D341Med (cell line): ENCODE measurements around the gene EGLN3.

Experiments
- DNase-seq: peaks from one replicate; pipeline ENCODE4 v3.0.0; 2012; ENCODE audit warnings: low spot score

The EGLN3 gene

DNA sequence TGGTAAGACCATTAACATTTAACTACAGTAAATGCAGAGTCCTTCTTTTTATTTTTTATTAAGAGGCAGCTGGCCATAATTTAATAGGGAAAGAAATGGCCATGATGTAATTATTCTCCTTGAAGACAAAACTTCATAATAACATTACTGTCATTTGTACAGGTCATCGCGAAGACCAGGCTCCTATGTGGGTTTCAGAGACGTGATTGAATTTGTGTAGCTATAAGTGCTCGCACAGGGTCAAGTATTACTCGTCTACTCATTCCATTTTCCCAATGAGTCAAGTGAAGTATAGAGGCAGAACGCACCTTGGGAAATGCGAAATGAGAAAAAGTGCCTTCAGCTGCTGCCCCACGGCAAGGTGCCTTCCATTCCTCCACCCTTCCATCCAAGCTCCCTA is 40.4 kb downstream of the EGLN3 start:
- no peak for DNase-seq

DNA sequence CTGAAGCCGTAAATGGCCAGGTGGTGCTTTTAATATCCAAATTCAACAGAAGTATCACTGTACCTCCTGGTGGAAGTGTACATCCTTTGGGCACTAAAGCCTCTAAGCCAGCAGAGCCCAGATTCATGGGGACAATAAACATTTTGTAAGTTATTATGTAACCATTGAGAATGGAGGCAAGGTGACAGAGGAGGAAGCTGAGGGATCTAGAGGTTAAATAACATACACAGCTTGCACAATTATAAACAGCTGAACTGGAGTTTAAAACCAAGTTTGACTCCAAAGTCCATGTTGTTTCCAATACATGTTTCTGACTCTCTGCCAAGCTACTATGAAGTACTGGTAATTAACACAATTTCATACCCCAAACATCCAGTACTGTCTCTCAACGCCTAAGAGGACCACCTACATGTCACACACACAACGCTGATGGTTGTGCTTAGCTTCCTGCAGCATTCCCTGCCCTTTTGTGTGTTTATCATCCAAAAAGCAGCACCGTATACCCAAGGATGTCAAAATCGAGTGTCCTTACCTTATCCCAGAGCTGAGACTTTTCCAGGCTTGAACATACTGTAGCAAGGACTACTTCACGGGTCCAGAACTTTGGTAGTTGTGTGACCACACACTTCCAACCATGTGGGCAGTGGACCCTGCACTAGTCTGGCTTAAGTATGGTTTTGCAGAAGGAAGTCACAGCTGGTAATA is 41.3 kb downstream of the EGLN3 start:
- no peak for DNase-seq

DNA sequence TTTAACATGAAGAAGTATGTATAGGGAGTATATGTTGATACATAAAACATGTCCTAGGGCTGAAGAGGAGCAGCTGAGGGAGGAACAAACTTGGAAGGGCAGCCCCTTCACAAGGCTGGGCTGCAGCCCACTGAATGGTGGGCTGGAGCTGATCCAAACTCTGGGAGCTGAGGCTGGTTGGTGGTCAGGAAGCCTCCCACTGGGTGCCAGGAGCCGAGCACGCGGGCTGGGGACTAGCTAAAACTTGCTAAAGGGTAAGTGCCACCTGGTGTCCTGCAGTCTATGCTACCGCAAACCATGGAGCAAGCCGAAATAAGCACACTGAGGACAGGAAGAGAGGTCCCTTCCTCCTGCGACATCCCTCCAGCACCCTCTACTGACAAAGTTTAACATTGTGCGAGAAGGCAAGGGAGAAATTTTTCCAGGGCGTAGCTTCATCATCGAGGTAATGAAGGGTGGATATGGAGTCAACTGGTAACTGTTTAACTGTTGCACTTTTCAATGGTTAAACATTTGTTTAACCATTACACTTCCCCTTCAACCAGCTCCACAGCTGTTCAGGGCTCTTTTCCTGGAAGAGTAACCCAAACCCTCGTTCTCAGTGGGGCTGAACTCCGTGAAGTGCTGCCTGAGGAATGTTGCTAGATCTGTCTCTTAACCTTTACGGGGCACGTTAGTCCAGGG is 42.2 kb downstream of the EGLN3 start:
- DNase-seq = no peak

DNA sequence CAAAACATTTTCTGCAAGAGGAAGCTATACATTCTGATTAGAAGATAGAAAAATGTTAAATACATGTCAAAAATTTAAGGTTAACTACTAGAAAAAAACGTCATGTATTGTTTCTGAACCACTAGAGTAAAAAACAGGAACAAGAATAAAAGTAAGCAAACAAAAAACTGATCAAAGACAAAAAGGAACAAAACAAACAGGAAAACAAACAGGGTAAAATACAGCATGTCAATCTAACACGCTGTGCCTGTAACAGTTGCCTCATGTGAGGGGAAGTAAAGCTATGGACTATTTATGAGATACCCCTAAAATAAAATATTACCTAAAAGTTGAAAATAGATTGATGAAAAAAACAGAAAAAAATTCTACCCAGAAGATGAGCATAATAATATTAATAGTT is 43.9 kb downstream of the EGLN3 start:
- no peak for DNase-seq

DNA sequence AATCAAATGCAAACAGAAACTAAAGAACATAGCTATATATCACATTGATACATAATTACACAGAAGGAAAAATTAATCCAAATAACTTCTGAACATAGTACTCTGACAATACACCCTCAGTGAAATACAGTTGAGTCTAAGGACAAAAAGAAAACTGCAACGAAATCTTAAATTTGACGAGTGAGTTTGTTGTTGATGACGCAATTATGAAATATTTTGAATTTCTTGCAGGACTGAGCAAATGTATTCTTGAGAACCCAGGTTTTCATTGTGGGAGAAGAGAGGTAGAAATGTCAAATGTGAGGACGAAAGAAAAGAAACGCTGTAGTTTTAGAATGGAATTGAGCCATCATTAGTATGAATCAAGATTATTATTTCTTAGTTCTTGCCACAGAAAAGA is 46.3 kb downstream of the EGLN3 start:
- DNase-seq = no peak

DNA sequence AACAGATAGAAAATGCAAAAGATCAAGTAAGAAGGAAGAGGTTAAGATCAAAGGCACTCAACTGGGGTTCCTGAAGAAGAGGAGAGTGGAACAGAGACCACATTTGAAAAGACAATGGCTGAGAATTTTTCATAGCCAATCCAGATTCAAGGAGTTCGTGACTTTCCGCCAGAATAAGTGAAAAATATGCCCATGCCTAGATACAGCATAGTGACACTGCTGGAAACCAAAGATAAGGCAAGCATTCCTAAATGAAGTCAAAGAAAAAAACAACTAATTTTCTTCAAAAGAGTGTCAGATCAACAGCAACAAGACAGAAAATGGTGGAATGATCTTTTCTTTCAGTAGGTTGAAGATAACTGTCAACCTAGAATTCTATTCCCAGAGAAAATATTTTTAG is 47.5 kb downstream of the EGLN3 start:
- no peak for DNase-seq

DNA sequence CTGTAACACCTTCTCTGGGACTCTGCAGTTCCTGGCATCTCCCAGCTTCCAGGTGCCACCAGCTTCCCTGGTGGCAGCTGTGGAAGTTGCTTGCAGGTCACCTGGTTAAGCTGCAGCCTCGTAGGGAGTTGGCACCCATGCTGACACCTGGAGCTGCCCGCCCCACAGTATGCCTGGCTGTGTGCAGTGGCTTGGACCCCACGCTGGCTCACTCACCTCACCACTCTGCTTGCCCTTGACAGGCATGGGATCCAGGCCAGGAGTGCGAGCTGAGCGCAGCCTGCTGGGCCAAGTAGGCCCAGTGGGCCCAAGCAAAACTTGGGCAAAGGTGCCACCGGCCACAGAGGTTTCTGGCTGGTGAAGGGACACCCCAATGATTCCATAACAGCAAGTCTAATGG is 48.5 kb downstream of the EGLN3 start:
- DNase-seq = no peak

DNA sequence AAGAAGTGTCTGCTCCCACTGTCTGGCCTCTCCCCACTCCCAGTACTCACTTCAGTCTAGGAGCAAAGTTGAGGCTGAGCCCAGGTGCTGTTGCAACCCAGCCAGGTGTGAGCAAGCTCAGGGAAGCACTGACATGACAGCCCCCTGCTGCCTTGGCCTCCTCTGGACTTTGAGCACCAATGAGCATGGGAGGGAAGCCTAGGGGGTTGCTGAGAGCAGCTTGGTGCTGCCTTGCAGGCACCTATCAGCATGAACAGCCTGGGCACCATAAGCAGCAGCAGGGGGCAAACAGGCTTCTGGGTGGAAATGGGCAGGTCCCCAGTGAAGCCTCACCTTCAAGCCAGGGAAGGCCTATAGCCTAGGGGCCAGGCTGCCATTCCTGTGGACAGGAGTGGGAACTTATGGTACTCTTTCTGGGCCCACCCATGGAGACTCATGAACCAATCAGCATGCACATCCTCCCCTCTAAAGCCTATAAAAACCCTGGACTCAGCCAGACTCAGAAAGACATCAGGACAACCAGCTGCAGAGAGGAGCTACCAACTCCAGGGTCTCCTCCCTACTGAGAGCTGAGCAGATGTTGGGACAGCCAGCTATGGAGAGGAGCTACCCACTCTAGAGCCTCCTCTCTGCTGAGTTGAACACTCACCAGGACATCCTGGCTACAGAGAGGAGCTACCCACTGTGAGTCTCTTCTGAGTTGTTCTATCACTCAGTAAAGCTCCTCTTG is 49.3 kb downstream of the EGLN3 start:
- no peak for DNase-seq

DNA sequence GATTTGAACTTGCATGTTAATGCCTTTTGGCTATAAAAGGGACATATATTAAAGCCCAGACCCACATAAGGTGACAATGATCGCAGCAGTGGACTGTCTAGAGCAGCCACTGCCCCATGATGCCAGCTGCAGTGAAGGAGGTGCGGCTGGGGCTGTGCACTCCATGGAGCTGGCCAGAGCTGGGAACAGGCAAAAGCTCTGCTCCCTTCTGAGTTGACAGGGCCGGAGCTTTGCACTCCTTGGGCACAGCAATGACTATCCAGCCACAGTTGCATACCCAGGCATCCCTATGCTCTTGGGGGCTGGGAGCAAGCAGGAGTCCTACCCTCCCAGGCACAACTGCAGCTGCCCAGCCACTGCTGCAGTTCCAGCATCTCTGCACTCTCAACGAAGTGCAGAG is 50.2 kb downstream of the EGLN3 start:
- DNase-seq = no peak

DNA sequence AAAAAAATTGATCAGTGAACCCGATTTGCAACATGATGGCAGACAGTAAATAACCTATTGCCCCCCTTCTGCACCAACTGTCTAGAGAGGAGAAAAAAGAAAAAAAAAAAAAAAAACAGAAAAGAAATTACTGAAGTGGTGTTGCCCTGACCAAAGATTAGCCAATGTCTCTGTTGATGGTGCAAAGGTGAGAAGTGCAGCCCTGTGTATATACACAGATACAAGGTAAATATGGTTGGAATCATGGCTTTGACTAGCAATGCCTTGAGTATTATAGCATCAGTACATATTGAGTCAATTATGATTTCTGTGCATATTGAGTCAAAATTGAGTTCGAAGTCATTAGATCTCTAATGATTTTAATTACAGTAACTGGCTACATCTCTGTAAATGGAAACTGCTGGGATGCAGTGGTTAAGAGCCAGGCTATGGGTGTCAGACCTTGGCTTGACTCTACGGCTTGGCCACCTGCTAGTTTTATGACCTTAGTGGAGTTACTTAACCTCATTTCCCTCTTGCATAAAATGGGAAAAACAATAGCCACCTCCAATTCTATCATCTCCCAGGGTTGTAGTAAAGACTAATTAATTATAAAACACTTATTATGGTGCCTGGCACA is 51.0 kb downstream of the EGLN3 start:
- DNase-seq = no peak

DNA sequence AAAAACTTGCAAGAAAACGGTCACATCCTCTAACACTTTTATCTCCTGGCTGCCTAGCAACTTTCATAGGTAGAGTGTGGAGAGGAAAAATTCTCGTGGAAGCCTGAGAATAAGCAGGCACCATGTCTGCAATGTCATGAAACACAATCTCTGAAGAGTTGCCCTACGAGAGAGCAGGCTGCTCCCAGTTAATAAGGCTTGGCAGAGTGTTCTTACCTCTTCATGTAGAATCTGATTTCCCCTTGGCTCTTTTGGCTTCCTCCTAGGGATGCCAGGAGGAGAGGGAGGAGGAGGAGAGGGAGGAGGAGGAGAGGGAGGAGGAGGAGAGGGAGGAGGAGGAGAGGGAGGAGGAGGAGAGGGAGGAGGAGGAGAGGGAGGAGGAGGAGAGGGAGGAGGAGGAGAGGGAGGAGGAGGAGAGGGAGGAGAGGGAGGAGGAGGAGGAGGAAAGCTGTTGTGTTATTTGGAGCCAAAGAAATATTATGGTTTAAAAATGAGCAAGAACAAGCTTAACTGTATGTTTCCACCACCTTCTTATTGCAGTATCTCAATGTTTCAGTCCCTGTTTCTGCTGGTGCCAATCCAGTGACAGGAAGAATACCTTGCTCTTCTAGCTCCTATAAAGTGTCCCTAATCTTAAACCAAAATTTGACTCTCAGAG is 52.9 kb downstream of the EGLN3 start:
- no peak for DNase-seq

DNA sequence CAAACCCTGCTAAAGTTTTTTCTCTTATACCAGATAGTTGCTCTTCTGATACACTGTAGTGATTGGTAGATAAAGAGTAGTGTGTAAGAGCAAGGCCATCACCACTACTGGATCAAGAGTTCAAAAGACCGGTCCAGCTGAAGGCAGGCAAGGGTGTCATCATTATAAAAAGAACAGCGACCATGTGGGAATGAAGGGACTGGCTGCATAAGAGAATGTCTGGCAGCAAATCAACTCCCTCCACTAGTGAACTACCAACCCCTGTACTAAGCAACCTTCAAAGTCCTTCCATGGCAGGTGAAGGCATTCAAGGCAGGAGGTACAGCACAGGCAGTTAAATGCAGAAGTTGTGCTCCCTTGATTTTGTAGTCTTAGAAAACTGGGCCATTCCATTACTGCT is 53.5 kb downstream of the EGLN3 start:
- DNase-seq = no peak

DNA sequence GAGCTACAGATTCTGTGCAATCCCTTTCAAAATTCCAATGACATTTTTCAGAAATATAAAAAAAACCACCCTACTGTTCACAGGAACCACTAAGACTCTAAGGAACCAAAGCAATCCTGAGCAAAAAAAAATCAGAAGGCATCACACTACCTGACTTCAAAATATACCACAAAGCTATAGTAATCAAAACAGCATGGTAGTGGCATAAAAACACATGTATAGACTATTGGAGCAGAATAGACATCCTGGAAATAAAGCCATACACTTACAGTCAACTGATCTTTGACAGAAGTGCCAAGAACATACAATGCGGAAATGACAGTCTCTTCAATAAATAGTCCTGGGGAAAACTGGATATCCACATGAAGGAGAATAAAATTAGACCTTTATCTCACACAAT is 56.5 kb downstream of the EGLN3 start:
- DNase-seq = no peak

DNA sequence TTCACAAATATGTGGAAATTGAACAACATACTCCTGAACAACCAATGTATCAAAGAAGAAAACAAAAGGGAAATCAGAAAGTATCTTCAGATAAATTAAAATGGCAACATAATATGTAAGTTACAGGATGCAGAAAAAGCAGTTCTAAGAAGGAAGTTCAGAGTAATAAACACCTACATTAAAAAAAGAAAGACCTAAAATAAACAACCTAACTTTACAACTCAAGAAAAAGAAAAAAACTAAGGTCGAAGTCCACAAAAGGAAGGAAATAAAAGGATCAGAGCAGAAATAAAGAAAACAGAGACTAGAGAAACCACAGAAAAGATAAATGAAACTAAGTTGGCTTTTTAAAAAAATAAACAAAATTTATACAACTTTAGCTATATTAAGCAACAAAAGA is 59.2 kb downstream of the EGLN3 start:
- DNase-seq = no peak

DNA sequence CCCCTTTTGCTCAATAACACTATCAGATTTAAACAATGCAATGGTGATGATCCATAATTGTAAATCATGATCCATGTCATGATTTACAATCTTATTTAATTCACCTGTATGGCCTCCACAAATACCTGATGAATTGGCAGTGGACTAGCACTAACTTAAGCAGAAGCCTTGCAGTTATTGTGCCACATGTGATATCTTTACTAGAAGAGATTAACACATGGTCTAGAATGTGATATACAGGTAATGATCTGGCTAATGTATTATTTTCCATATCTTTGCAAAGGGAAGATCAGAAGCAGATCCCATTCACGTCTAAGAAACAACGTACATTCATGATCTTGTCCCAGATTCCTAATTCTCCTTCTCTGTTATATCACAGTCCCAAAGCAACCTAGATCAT is 66.0 kb downstream of the EGLN3 start:
- DNase-seq = no peak

DNA sequence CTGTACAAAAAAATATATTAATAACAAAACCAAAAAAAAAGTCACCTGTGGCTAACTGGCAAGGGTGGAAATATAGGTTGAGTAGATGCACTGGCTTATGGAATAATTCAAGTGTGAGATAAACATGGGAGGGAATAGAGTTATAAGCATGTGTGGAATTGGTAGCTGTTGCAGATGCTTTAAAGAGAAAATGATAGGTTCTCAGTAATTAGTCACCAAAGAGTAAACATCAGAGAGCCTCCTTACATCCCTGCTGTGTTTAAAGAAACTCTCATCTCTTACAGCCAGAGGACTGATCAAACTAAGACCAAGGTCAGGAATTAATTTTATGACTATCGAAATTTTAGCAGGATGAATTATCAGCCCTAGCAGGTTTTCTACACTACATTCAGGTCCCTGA is 70.5 kb downstream of the EGLN3 start:
- no peak for DNase-seq

DNA sequence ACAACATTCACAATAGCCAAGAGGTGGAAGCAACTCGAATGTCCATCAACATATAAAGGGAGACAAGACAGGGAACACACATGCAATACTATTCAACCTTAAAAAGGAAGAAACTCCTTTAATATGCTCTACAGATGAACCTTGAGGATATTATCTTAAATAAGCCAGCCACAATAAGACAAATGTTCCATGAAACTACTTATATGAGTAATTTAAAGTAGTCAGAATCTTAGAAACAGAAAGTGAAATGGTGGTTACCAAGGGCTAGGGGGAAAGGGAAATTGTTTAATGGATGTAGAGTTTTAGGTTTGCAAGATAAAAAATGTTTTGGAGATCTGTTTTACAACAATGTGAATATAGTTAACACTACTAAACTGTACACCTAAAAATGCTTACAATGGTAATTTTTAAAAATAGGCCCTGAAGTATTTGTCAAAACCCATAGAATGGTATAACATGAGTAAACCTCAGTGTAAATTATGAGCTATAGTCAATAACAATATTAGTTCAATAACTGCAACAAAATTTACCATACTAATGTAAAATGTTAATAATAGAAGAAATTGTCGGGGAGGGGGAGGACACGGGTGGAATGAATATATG is 71.1 kb downstream of the EGLN3 start:
- DNase-seq = no peak

DNA sequence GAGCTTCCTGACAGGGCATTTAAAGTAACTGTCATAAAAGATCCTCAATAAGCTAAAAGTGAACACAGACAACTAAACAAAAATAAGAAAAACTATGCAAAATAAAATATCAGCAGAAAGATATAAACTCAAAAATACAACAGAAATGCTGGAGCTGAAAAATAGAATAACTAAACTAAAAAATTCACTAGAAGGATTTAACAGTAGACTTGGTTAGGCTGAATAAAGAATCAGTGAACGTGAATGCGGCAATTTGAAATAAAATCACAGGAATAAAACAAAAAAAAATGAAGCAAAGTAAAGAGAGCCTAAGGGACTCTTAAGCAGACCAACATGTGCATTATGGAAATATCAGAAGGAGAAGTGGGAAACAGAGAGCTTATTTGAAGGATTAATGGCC is 74.6 kb downstream of the EGLN3 start:
- DNase-seq = no peak
